CD1c-positive myeloid dendritic cell (primary cell): ENCODE measurements around the gene CRYAA.
"Not testable (repeated sequence)": the region's sequence is repeated elsewhere in the genome, so short reads cannot be mapped to it uniquely, and the experiment has no call there.

Experiments
- DNase-seq: peaks from one replicate; pipeline ENCODE4 v3.0.0-alpha.2; 2016; ENCODE audit errors: extremely low spot score

CRYAA gene

GRCh38 chr21:43177043-43177906 lies 8.5 kb downstream of the CRYAA start:
- not testable (repeated sequence) for DNase-seq

GRCh38 chr21:43178175-43178826 lies 9.5 kb downstream of the CRYAA start:
- not testable (repeated sequence) for DNase-seq

- DNase-seq: not testable (repeated sequence)
Observed at GRCh38 chr21:43181033-43181432, 12.2 kb downstream of the CRYAA start.

GRCh38 chr21:43187268-43187667 lies 18.5 kb downstream of the CRYAA start:
- not testable (repeated sequence) for DNase-seq

- DNase-seq: no peak
Observed at GRCh38 chr21:43187715-43188114, 18.9 kb downstream of the CRYAA start.

GRCh38 chr21:43188181-43188580 lies 19.4 kb downstream of the CRYAA start:
- DNase-seq: no peak

GRCh38 chr21:43188592-43189210 lies 19.9 kb downstream of the CRYAA start:
- DNase-seq: no peak

- no peak for DNase-seq
Observed at GRCh38 chr21:43189936-43190335, 21.1 kb downstream of the CRYAA start.

GRCh38 chr21:43190544-43190943 lies 21.7 kb downstream of the CRYAA start:
- DNase-seq: no peak

GRCh38 chr21:43190951-43191350 lies 22.1 kb downstream of the CRYAA start:
- no peak for DNase-seq

GRCh38 chr21:43191521-43191920 lies 22.7 kb downstream of the CRYAA start:
- DNase-seq: no peak

- DNase-seq: no peak
Observed at GRCh38 chr21:43191971-43192370, 23.2 kb downstream of the CRYAA start.

GRCh38 chr21:43192501-43193081 lies 23.8 kb downstream of the CRYAA start:
- DNase-seq: no peak

- no peak for DNase-seq
Observed at GRCh38 chr21:43193088-43193650, 24.4 kb downstream of the CRYAA start.

GRCh38 chr21:43193651-43194302 lies 25.0 kb downstream of the CRYAA start:
- DNase-seq: no peak

GRCh38 chr21:43194303-43195120 lies 25.7 kb downstream of the CRYAA start:
- DNase-seq: peak; percentile 6

GRCh38 chr21:43195121-43196021 lies 26.6 kb downstream of the CRYAA start:
- no peak for DNase-seq

GRCh38 chr21:43196826-43197225 lies 28.0 kb downstream of the CRYAA start:
- DNase-seq: no peak

GRCh38 chr21:43198376-43198775 lies 29.6 kb downstream of the CRYAA start:
- no peak for DNase-seq

- no peak for DNase-seq
Observed at GRCh38 chr21:43201491-43201890, 32.7 kb downstream of the CRYAA start.
